Kidney epithelial cell (primary cell): ENCODE results near the gene KITLG. TPM values are rescaled to one million over a fixed set of nuclear protein-coding genes. Genes with fewer than 3 reads are reported as not detected.

Source experiments
- DNase-seq: peaks from one replicate; pipeline ENCODE4 v3.0.0-alpha.2; 2010; ENCODE audit warnings: low read depth
- H3K27me3 ChIP-seq: 2 replicates; pipeline ENCODE4 v1.6.0; 2011; ENCODE audit warnings: low read length; ENCODE audit not compliant: control insufficient read depth, insufficient read depth
- H3K36me3 ChIP-seq: 2 replicates; pipeline ENCODE4 v1.5.1; 2011; ENCODE audit warnings: low read length; ENCODE audit not compliant: control insufficient read depth, insufficient read depth
- H3K4me3 ChIP-seq: 2 replicates; pipeline ENCODE4 v1.5.1; 2011; ENCODE audit warnings: low read depth, mild to moderate bottlenecking, control low read depth, low read length
- total RNA-seq: library from RNA; depleted of rRNA; stranded (reverse); fragments of >200 nt; gene quantifications from 2 replicates; pipeline ENCODE4 v1.2.3, GENCODE V29; 2015
- TF ChIP-seq, protein P1 (sequence below): IDR thresholded peaks from 2 replicates; pipeline ENCODE4 v1.5.1; 2011; ENCODE audit warnings: mild to moderate bottlenecking, moderate library complexity, low read length, control low read depth, inconsistent platforms; ENCODE audit not compliant: insufficient read depth, poor library complexity, severe bottlenecking

KITLG gene
- total RNA-seq, 1 donor from 2014 or later: 11.5 TPM

DNA sequence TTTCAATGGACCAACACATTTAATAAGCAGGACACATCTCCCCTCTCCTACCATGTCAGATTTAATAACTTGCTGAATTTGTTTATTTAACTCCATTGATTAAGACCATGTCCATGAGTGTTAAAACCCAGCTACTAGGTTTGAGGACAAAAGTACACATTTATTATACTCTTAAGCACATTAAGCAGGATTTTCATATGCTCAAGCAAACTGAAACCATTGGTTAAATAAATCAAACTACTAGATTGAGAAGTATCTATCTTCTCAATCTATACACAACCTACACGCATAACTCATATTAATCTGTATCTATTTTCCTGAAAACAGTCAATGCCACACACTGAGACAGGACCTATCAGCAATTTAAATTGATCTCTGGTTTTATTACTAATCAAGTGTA lies 85.2 kb downstream of the KITLG start:
- DNase-seq: no peak
- peaks cover 1% of the 10 kb centered on the region for H3K36me3 ChIP-seq
- H3K27me3 ChIP-seq: no peaks in the 10 kb centered on the region
- TF ChIP-seq, protein P1, sequence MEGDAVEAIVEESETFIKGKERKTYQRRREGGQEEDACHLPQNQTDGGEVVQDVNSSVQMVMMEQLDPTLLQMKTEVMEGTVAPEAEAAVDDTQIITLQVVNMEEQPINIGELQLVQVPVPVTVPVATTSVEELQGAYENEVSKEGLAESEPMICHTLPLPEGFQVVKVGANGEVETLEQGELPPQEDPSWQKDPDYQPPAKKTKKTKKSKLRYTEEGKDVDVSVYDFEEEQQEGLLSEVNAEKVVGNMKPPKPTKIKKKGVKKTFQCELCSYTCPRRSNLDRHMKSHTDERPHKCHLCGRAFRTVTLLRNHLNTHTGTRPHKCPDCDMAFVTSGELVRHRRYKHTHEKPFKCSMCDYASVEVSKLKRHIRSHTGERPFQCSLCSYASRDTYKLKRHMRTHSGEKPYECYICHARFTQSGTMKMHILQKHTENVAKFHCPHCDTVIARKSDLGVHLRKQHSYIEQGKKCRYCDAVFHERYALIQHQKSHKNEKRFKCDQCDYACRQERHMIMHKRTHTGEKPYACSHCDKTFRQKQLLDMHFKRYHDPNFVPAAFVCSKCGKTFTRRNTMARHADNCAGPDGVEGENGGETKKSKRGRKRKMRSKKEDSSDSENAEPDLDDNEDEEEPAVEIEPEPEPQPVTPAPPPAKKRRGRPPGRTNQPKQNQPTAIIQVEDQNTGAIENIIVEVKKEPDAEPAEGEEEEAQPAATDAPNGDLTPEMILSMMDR: no peak
- no peak overlapping the region for H3K4me3 ChIP-seq

DNA sequence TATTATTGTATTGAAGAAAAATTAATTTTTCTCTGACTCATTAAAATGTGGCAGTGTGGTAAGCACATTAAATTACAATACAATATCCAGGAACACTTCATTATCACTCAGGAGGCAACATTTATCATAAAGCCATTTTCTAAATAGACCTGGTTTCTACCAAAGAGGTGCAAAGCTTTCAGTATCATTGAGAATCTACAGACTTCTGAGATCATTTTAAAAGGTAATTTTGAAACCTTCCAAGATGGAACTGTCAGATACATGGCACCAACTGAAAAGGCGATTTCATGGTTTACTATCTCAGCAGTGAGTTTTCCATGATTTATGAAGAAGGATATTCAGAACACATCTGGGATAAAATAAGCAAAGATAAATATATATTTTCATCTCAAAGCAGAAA lies 85.8 kb downstream of the KITLG start:
- peaks cover 1% of the 10 kb centered on the region for H3K36me3 ChIP-seq
- TF ChIP-seq, protein P1: no peak
- no peak for DNase-seq
- no peak overlapping the region for H3K4me3 ChIP-seq
- H3K27me3 ChIP-seq: no peaks in the 10 kb centered on the region

DNA sequence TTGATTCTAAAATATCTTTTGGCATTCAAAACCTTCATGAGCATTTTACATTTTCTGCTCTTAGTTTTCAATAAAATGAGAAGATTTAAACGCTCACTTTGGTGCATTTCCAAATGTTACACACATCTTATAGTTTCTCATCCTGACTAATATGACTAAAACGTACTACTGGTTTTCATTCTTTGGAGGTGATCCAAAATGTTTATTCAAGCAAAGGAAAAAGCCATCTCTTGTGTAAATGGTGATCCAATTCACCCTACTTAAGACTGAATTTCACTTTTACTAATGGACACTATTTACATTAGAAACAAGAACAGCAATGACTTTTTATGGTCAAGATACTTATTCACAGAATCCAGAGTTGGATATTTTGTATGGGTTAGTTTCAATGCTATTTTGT lies 86.6 kb downstream of the KITLG start:
- peak; percentile 25 for DNase-seq
- H3K4me3 ChIP-seq: no peak overlapping the region
- no peaks in the 10 kb centered on the region for H3K27me3 ChIP-seq
- TF ChIP-seq, protein P1: no peak
- peaks cover 1% of the 10 kb centered on the region for H3K36me3 ChIP-seq

DNA sequence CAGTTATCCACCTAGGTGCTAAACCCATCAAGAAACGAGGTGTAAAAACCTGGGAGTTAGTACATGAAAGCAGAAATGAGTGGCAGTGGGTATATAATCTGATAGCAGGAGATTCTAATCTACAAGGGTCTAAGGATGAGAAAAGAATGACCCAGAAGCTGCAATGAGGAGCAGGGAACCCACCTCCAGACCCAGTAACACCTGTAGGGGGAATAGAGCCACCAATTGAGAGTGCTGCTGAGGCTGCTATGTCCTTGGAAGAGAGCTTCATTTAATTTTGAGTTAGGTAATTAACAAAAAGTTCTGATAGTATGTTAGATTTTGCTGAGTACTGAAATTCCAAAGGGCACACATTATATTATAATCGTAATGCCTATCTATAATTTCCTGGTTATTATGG lies 89.8 kb downstream of the KITLG start:
- Histone ChIP-seq H3K4me3 (no peak overlapping the region), H3K36me3 (no peaks in the 10 kb centered on the region), H3K27me3 (no peaks in the 10 kb centered on the region)
- TF ChIP-seq, protein P1: no peak
- DNase-seq: no peak

DNA sequence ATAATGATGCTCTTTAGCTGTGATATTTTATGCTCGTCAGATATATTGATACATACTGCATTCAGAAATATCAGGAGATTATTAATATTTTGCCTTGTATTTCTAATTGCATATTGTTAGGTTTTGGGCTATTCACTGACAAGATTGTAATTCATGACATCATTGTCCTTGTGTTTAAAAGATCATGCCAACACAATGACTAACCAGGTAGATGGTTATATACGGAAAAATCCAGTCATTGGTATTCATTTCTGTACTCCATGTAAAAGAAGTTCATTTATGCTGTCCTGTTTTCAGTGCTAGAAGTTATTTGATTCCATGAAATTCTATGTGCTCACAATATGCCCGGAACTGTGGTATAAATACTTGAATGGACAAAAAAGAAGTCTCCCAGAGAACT lies 107.5 kb downstream of the KITLG start:
- no peak for DNase-seq
- Histone ChIP-seq H3K36me3 (no peaks in the 10 kb centered on the region), H3K4me3 (no peak overlapping the region), H3K27me3 (no peaks in the 10 kb centered on the region)
- TF ChIP-seq, protein P1: no peak

DNA sequence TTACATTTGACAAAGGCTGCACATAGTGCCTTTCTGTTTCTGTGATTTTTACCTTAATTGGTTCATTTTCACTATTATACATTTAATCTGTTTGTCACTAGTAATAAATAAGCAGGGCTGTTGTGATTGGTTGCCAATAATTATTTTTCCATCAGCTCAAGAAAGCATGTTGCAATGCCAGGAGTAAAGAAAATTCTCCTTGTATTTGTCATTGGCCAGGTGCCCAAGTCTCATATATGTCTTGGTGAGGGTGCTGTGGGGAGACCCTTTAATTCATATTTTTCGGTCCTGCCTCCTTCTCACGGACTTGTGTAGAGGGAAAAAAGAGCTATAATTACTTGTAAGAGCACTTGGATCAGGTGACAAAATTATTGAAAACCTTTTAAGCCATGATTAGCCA lies 108.0 kb downstream of the KITLG start:
- Histone ChIP-seq H3K4me3 (no peak overlapping the region), H3K36me3 (no peaks in the 10 kb centered on the region)
- TF ChIP-seq, protein P1: no peak

More for the DNA sequence above, 108.0 kb downstream of the KITLG start:
- H3K27me3 ChIP-seq: no peaks in the 10 kb centered on the region
- no peak for DNase-seq
